Osteoblast (primary cell): ENCODE data around the gene DEPP1. TPM values are rescaled to one million over a fixed set of nuclear protein-coding genes. Genes with fewer than 3 reads are reported as not detected.

Source experiments
- DNase-seq: peaks from one replicate; pipeline ENCODE4 v3.0.0; 2011; ENCODE audit warnings: low spot score, mixed read lengths; ENCODE audit not compliant: insufficient read length; ENCODE audit errors: missing footprints
- H2AFZ ChIP-seq: 2 replicates; pipeline ENCODE4 v1.6.0; 2011; ENCODE audit warnings: mild to moderate bottlenecking, low read length
- H3K27ac ChIP-seq: 2 replicates; pipeline ENCODE4 v1.5.1; 2011; ENCODE audit warnings: mild to moderate bottlenecking, low read depth, low read length, moderate library complexity
- H3K27me3 ChIP-seq: 2 replicates; pipeline ENCODE4 v1.6.0; 2012; ENCODE audit warnings: mild to moderate bottlenecking, control low read depth, inconsistent platforms, low read length, moderate library complexity; ENCODE audit not compliant: insufficient read depth
- H3K36me3 ChIP-seq: 2 replicates; pipeline ENCODE4 v1.5.1; 2011; ENCODE audit warnings: mild to moderate bottlenecking, low read length, control low read depth, moderate library complexity; ENCODE audit not compliant: insufficient read depth
- H3K4me1 ChIP-seq: 2 replicates; pipeline ENCODE4 v1.5.1; 2011; ENCODE audit warnings: mild to moderate bottlenecking, low read length, control low read depth, moderate library complexity; ENCODE audit not compliant: insufficient read depth
- H3K4me2 ChIP-seq: 2 replicates; pipeline ENCODE4 v1.6.0; 2011; ENCODE audit warnings: mild to moderate bottlenecking, low read length; ENCODE audit not compliant: insufficient read depth
- H3K4me3 ChIP-seq: fragments of 200-600 bp; sonication (generic); 3 replicates; pipeline ENCODE4 v1.5.1; 2012; ENCODE audit warnings: mild to moderate bottlenecking, low read length, inconsistent platforms; ENCODE audit not compliant: insufficient read depth
- H3K79me2 ChIP-seq: 2 replicates; pipeline ENCODE4 v1.6.0; 2012; ENCODE audit warnings: mild to moderate bottlenecking, low read length, control low read depth, inconsistent platforms; ENCODE audit not compliant: insufficient read depth
- H3K9me3 ChIP-seq: 2 replicates; pipeline ENCODE4 v1.5.1; 2011; ENCODE audit warnings: low read depth, low read length, control low read depth
- H4K20me1 ChIP-seq: 2 replicates; pipeline ENCODE4 v1.6.0; 2012; ENCODE audit warnings: mild to moderate bottlenecking, low read length, control low read depth; ENCODE audit not compliant: insufficient read depth
- total RNA-seq: library from RNA; depleted of rRNA; stranded (reverse); fragments of >200 nt; gene quantifications from 2 replicates; pipeline ENCODE4 v1.2.3, GENCODE V29; 2012
- TF ChIP-seq, protein P1 (sequence below): IDR thresholded peaks from 2 replicates; pipeline ENCODE4 v1.5.1; 2011; ENCODE audit warnings: mild to moderate bottlenecking, low read depth, low read length, moderate library complexity; ENCODE audit errors: extremely low read depth

The DEPP1 gene
- total RNA-seq, 1 donor: 87.6 TPM

DNA sequence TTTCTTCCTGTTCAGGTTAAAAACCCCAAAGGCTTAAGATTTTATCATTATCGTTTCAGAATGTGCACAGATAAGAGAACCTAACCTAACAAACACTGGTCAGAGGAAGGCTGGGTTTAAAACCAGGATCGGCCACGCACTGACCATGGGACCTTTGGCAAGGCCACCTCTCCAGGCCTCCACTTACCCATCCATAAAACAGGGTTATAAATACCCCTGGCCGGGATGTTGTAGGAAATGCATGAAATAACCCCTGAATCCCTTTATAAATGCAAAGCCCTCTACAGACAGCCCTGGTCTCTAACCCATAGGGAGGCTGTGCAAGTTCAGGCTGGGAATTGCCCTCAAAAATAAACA, 418 bp downstream of the DEPP1 start:
- Histone ChIP-seq H3K27me3 (no peaks in the 10 kb centered on the region), H2AFZ (no peak overlapping the region), H3K4me1 (peaks cover 79% of the 10 kb centered on the region), H3K4me3 (peak overlapping the region; percentile 75), H3K9me3 (no peaks in the 10 kb centered on the region), H4K20me1 (no peaks in the 10 kb centered on the region), H3K36me3 (no peaks in the 10 kb centered on the region), H3K79me2 (peaks cover 18% of the 10 kb centered on the region), H3K4me2 (peak overlapping the region; percentile 92), H3K27ac (peak overlapping the region; percentile 71)
- no peak for DNase-seq
- TF ChIP-seq, protein P1, sequence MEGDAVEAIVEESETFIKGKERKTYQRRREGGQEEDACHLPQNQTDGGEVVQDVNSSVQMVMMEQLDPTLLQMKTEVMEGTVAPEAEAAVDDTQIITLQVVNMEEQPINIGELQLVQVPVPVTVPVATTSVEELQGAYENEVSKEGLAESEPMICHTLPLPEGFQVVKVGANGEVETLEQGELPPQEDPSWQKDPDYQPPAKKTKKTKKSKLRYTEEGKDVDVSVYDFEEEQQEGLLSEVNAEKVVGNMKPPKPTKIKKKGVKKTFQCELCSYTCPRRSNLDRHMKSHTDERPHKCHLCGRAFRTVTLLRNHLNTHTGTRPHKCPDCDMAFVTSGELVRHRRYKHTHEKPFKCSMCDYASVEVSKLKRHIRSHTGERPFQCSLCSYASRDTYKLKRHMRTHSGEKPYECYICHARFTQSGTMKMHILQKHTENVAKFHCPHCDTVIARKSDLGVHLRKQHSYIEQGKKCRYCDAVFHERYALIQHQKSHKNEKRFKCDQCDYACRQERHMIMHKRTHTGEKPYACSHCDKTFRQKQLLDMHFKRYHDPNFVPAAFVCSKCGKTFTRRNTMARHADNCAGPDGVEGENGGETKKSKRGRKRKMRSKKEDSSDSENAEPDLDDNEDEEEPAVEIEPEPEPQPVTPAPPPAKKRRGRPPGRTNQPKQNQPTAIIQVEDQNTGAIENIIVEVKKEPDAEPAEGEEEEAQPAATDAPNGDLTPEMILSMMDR: no peak

DNA sequence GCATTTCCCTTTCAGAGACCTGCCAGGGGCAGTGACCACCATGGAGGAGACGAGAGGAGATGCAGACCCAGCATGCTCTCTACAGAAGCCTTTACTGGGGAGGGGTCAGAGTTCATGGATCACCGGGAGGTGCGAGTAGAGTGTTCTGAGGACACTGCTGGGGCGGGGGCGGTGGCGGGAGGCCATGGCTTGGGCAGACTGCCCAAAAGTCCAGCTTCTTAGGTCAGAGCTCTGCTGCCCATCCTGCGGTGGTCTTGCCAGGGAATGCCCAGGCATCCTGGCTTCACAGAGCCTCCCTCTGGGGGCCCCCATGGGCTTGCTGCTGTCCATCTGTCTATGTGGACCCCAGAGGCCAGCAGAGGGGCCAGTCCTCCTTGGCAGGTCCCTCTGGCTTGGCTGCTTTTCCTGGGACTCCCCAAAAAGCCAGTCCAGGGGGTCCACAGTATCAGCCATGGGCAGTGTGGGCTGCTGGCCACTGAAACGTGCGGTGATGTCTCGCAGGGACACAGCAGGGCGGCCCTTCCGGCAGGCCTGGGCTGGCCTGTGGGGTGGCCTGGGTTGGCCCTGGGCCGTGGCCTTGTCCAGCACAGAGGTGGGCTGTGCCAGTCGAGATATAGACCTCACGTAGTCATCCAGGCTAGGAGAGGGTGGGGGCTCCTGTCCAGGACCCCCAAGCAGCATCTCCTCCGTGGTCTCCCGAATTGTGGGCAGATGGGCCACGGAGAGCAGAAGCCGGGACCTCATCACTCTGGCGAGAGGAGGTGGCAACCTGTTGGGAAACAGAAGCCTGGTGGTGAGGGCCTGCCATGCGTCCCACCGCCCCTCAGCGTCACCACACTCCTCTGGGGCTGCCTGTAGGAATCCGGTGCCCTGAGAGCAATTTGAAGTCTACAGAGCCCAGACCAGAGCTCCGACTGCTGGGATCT, 1.1 kb downstream of the DEPP1 start:
- TF ChIP-seq, protein P1: no peak
- H3K4me3 ChIP-seq: peak overlapping the region; percentile 75
- no peaks in the 10 kb centered on the region for H3K36me3 ChIP-seq
- H3K4me1 ChIP-seq: peaks cover 79% of the 10 kb centered on the region
- no peaks in the 10 kb centered on the region for H3K27me3 ChIP-seq
- H3K4me2 ChIP-seq: peak overlapping the region; percentile 92
- peak; percentile 49 for DNase-seq
- H4K20me1 ChIP-seq: no peaks in the 10 kb centered on the region
- peak overlapping the region; percentile 71 for H3K27ac ChIP-seq
- peaks cover 18% of the 10 kb centered on the region for H3K79me2 ChIP-seq
- no peak overlapping the region for H2AFZ ChIP-seq
- H3K9me3 ChIP-seq: no peaks in the 10 kb centered on the region

DNA sequence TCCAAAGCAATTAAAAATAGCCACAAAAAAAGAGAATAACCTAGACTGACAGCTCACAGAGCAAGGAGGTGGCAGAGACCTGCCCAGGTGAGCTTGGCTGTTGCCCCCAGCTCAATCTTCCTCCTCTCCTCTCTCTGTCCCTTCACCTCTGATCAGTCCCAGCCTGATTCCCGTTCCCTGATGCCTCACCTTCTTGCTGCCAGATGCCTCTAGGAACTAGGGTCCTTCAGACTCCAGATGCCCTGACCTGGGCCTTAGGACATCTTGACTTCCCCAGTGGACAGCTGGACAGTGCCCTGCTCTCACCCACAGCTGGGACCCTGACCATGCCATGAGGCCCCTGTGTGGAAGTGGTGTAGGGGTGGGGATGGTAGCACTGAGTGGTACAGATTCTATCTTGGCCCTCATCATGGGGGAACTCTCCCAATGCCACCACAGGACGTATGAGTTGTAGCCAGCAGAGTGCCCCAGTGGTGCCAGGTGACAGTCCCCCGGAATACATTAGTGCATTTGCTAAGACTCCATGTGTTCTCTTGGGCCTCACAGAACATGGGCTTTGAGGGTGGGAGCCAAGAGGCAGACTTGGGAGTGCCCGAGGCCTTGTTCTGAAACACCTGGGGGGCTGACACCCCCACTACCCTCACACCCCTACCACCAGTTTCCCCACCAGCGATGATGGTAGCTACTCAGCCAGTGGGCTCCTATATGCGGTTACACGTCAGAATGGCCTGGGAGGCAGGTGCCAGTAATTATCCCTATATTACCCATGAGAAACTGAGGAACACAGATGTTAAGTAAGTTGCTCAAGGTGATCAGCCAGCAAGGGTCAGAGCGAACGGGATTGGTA, 2.0 kb downstream of the DEPP1 start:
- no peak overlapping the region for H3K27ac ChIP-seq
- DNase-seq: no peak
- peaks cover 69% of the 10 kb centered on the region for H3K4me1 ChIP-seq

More for the DNA sequence above, 2.0 kb downstream of the DEPP1 start:
- H3K9me3 ChIP-seq: no peaks in the 10 kb centered on the region
- no peaks in the 10 kb centered on the region for H3K36me3 ChIP-seq
- no peaks in the 10 kb centered on the region for H4K20me1 ChIP-seq
- H3K27me3 ChIP-seq: no peaks in the 10 kb centered on the region
- H3K4me3 ChIP-seq: peak overlapping the region; percentile 75
- TF ChIP-seq, protein P1: no peak
- H3K4me2 ChIP-seq: peak overlapping the region; percentile 92
- no peak overlapping the region for H2AFZ ChIP-seq
- H3K79me2 ChIP-seq: peaks cover 18% of the 10 kb centered on the region
